B cell (primary cell): ENCODE data around the gene POLR2C. TPM values are rescaled to one million over a fixed set of nuclear protein-coding genes. Genes with fewer than 3 reads are reported as not detected.
A peak's percentile ranks its signal among the peaks of the same experiment; 100 is the strongest.

Experiments
- ATAC-seq: fragments of 200-7000 bp; cut with Tn5 transposase; one replicate; pipeline ENCODE4 v1.10.0; 2021; ENCODE audit warnings: low read depth, mild to moderate bottlenecking, moderate number of reproducible peaks, moderate library complexity
- CTCF ChIA-PET: fragments of 350-600 bp; sonication (Branson Sonifier 250); formaldehyde crosslinking; loops from one replicate; lab custom pipeline; 2021; ENCODE audit warnings: antibody characterized with exemption, inconsistent platforms; lab: Charles Lee
- POLR2A ChIA-PET: fragments of 350-600 bp; sonication (Branson Sonifier 250); formaldehyde crosslinking; loops from one replicate; lab custom pipeline; 2021; ENCODE audit warnings: antibody characterized with exemption; lab: Charles Lee
- DNase-seq: peaks from one replicate; pipeline ENCODE4 v3.0.0; 2013
- H2AFZ ChIP-seq: 2 replicates; pipeline ENCODE4 v1.6.1; 2012; ENCODE audit warnings: mild to moderate bottlenecking, low read depth, low read length; ENCODE audit not compliant: insufficient read depth, poor library complexity, severe bottlenecking
- H3K27ac ChIP-seq, 2 donors: 1 replicate in 1 of 2; 2 replicates in 1 of 2; pipeline ENCODE4 v1.5.1; 2012 to 2013; ENCODE audit warnings: low read length in 2 of 2, mild to moderate bottlenecking in 2 of 2, moderate library complexity in 1 of 2
- H3K27me3 ChIP-seq, 4 experiments: fragments of 200-600 bp in 1 of 4; sonication (generic) in 1 of 4; replicated peaks in 1 of 4; 1 replicate in 2 of 4; 2 replicates in 2 of 4; pipeline versions ENCODE4 v1.6.1 to v1.7.0; 2013 to 2016; ENCODE audit warnings: low read length in 3 of 4, mild to moderate bottlenecking in 2 of 4, mixed read lengths in 1 of 4, moderate library complexity in 1 of 4; ENCODE audit not compliant: insufficient read depth in 4 of 4, control insufficient read depth in 3 of 4; ENCODE audit errors: control extremely low read depth in 1 of 4
- H3K36me3 ChIP-seq, 2 experiments: replicated peaks in 1 of 2; 1 replicate in 1 of 2; 2 replicates in 1 of 2; pipeline versions ENCODE4 v1.6.1 to v1.7.1; 2013; ENCODE audit warnings: low read length in 1 of 2; ENCODE audit not compliant: insufficient read depth in 2 of 2, control insufficient read depth in 1 of 2; ENCODE audit errors: control extremely low read depth in 1 of 2, extremely low read depth in 1 of 2
- H3K4me1 ChIP-seq, 2 donors: fragments of 200-600 bp in 1 of 2; sonication (generic) in 1 of 2; 1 replicate in 1 of 2; 2 replicates in 1 of 2; pipeline versions ENCODE4 v1.5.1 to v1.6.1; 2013 to 2017; ENCODE audit warnings: low read length in 2 of 2; ENCODE audit not compliant: control insufficient read depth in 2 of 2, insufficient read depth in 2 of 2
- H3K4me2 ChIP-seq: replicated peaks from 2 replicates; pipeline ENCODE3; 2012; ENCODE audit warnings: mild to moderate bottlenecking, low read depth, low read length; ENCODE audit not compliant: poor library complexity, severe bottlenecking
- H3K4me3 ChIP-seq, 5 experiments: fragments of 200-600 bp in 1 of 5; sonication (generic) in 1 of 5; 1 replicate in 3 of 5; 2 replicates in 2 of 5; pipeline versions ENCODE4 v1.5.1 to v1.7.0; 2011 to 2016; ENCODE audit warnings: low read length in 4 of 5, mild to moderate bottlenecking in 4 of 5, low read depth in 2 of 5, control low read depth in 1 of 5, moderate library complexity in 1 of 5; ENCODE audit not compliant: insufficient read depth in 1 of 5; ENCODE audit errors: control extremely low read depth in 1 of 5, extremely low read depth in 1 of 5
- H3K79me2 ChIP-seq: fragments of 200-600 bp; sonication (generic); one replicate; pipeline ENCODE4 v1.6.0; 2016; ENCODE audit warnings: low read length; ENCODE audit not compliant: control insufficient read depth, insufficient read depth
- H3K9ac ChIP-seq: fragments of 200-600 bp; sonication (generic); 2 replicates; pipeline ENCODE4 v1.6.1; 2017; ENCODE audit warnings: mild to moderate bottlenecking, low read length, moderate library complexity
- H3K9me3 ChIP-seq, 3 donors: one replicate each; pipeline versions ENCODE4 v1.6.1 to v1.7.1; 2013; ENCODE audit warnings: low read length in 2 of 3; ENCODE audit not compliant: control insufficient read depth in 2 of 3, insufficient read depth in 1 of 3; ENCODE audit errors: control extremely low read depth in 1 of 3
- H4K20me1 ChIP-seq: 2 replicates; pipeline ENCODE4 v1.6.0; 2012; ENCODE audit warnings: mild to moderate bottlenecking, low read length; ENCODE audit not compliant: insufficient read depth, control insufficient read depth, poor library complexity, severe bottlenecking
- H3K27ac Mint-ChIP-seq: one replicate; pipeline ENCODE4 v1.8.0; 2021; ENCODE audit warnings: mixed read lengths
- H3K27me3 Mint-ChIP-seq: one replicate; pipeline ENCODE4 v1.8.0; 2021; ENCODE audit warnings: mixed read lengths
- H3K4me1 Mint-ChIP-seq: one replicate; pipeline ENCODE4 v1.8.0; 2021; ENCODE audit warnings: mixed read lengths
- H3K4me3 Mint-ChIP-seq: one replicate; pipeline ENCODE4 v1.8.0; 2021; ENCODE audit warnings: mixed read lengths
- H3K9me3 Mint-ChIP-seq: one replicate; pipeline ENCODE4 v1.8.0; 2022; ENCODE audit warnings: mixed read lengths; ENCODE audit not compliant: insufficient read depth
- EZH2 ChIP-seq: IDR thresholded peaks from 2 replicates; pipeline ENCODE4 v1.6.1; 2012; ENCODE audit warnings: borderline replicate concordance, low read depth, mild to moderate bottlenecking, moderate library complexity, low read length; ENCODE audit not compliant: insufficient read depth, poor library complexity, severe bottlenecking
- WGBS: methylation state at CpG from one replicate; pipeline ENCODE4 v1.1.5; 2013; ENCODE audit warnings: missing lambda C conversion rate; ENCODE audit not compliant: insufficient coverage; 5-methylcytosine and 5-hydroxymethylcytosine counted together
- intact Hi-C: fragments of 100-400 bp; cut with micrococcal nuclease; formaldehyde crosslinking; loops from one replicate; pipeline ENCODE4 v1.10.0; 2022
- polyA plus RNA-seq: library from polyadenylated mRNA; depleted of rRNA; stranded (reverse); fragments of >200 nt; gene quantifications from 2 replicates; pipeline ENCODE4 v1.2.3, GENCODE V29; 2012
- total RNA-seq, 2 donors: library from RNA; stranded (reverse); fragments of 120-200 nt in 1 of 2; gene quantifications; 1 replicate in 1 of 2; 2 replicates in 1 of 2; pipeline versions ENCODE4 v1.2.3 to v1.2.4, GENCODE V29; 2013 to 2022
- TF ChIP-seq, protein P1 (sequence below): fragments of 200-600 bp; IDR thresholded peaks from one replicate; pipeline ENCODE4 v1.8.0; 2022; ENCODE audit warnings: antibody characterized with exemption, mild to moderate bottlenecking

The POLR2C gene
- total and polyA plus RNA-seq, 2 donors (not counting 1 experiment from before 2014, with no cell fraction given): 57.8 to 70.1 TPM

DNA sequence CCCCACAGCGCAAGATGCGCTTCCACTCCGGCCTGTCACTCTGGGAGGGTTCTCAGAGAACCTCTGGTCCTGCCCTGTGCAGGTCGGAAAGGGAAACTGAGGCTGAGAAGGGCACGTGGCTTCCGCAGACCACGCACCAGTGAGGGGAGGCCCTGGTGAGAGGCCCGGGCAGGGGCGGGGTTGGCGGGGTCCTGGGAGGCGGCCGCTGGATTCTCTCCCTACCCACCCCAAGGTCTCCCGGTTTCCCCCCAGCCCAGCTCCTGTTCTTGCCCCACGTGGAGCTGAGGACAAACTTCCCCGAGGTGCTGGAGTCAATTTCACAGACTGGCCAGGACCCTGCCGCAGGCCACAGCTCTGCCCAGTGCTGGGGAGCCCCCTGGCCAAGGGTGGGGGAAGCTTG is 46.4 kb upstream of the POLR2C start:
- Histone ChIP-seq H2AFZ (peak overlapping the region; percentile 75), H3K27ac (no peak overlapping the region)
- H3K4me1 Mint-ChIP-seq: peaks cover 61% of the 10 kb centered on the region

DNA sequence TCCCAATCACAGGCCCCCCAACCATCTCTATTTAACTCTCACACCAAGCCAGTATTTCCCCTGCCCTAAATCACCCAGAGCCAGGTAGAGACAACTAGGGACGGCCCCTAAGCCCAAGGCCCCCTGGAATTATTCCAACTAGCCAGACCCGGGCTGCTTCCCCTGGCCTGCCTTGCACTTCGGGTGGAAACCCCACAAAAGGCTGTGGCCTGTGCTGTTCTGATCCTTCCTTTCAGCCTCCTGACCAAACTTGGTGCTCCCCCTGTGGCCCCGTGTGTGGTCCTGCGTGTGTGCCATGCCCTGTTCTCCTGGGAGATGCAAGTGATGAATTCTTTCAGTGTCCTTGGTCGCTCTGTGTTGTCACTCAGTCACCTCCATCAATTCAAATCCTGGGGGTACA is 43.0 kb upstream of the POLR2C start:
- Mint-ChIP-seq H3K27ac (no peak overlapping the region), H3K4me1 (peaks cover 34% of the 10 kb centered on the region), H3K4me3 (no peak overlapping the region), H3K27me3 (no peaks in the 10 kb centered on the region), H3K9me3 (no peaks in the 10 kb centered on the region)
- Histone ChIP-seq H3K27ac (no peak overlapping the region), H4K20me1 (no peaks in the 10 kb centered on the region), H3K79me2 (no peaks in the 10 kb centered on the region), H3K4me2 (no peak overlapping the region), H3K27me3 (no peaks in the 10 kb centered on the region), H2AFZ (peak overlapping the region; percentile 92), H3K4me3 (no peak overlapping the region), H3K36me3 (no peaks in the 10 kb centered on the region), H3K9me3 (no peaks in the 10 kb centered on the region), H3K4me1 (peaks cover 21 to 32% of the 10 kb centered on the region in 2 donors), H3K9ac (no peak overlapping the region)
- TF ChIP-seq, protein P1, sequence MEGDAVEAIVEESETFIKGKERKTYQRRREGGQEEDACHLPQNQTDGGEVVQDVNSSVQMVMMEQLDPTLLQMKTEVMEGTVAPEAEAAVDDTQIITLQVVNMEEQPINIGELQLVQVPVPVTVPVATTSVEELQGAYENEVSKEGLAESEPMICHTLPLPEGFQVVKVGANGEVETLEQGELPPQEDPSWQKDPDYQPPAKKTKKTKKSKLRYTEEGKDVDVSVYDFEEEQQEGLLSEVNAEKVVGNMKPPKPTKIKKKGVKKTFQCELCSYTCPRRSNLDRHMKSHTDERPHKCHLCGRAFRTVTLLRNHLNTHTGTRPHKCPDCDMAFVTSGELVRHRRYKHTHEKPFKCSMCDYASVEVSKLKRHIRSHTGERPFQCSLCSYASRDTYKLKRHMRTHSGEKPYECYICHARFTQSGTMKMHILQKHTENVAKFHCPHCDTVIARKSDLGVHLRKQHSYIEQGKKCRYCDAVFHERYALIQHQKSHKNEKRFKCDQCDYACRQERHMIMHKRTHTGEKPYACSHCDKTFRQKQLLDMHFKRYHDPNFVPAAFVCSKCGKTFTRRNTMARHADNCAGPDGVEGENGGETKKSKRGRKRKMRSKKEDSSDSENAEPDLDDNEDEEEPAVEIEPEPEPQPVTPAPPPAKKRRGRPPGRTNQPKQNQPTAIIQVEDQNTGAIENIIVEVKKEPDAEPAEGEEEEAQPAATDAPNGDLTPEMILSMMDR: no peak
- no peak for TF ChIP-seq EZH2
- ChIA-PET CTCF (interaction anchor here (0.6 to 10.1 kb wide), 18 partner anchors 10 to 268 kb away, joined by 3 to 364 read pairs (median 6); partner anchors contain the start of genes CCL17, CIAPIN1 and COQ9), POLR2A (no interaction called here)
- no peak for DNase-seq
- ATAC-seq: no peak
- intact Hi-C loops: loop anchor here (1.0 to 5.0 kb wide), 4 partner anchors 27 to 177 kb away; partner anchors contain the start of genes CCDC102A, CIAPIN1 and COQ9
- 86% methylated on average over 3 of the region's 6 CpGs for WGBS

More for the DNA sequence above, 46.4 kb upstream of the POLR2C start:
- DNase-seq (no peak), ATAC-seq (no peak)
- POLR2A ChIA-PET: interaction anchor here (0.6 to 2.0 kb wide), 5 partner anchors 47 to 116 kb away, joined by 3 to 11 read pairs (median 4); no protein-coding TSS in a partner anchor
- H3K9me3 ChIP-seq: peaks cover 0 to 10% (median 0%) of the 10 kb centered on the region in 3 donors
- Mint-ChIP-seq H3K27me3 (no peaks in the 10 kb centered on the region), H3K27ac (peak overlapping the region; percentile 53), H3K4me3 (peak overlapping the region; percentile 87), H3K9me3 (no peaks in the 10 kb centered on the region)
- H3K79me2 ChIP-seq: no peaks in the 10 kb centered on the region
- no peaks in the 10 kb centered on the region for H3K36me3 ChIP-seq
- H3K4me1 ChIP-seq: peaks cover 50 to 64% of the 10 kb centered on the region in 2 donors
- TF ChIP-seq, protein P1: no peak
- no peak for TF ChIP-seq EZH2
- 87% methylated on average over 16 of the region's 16 CpGs for WGBS
- peak overlapping the region; percentile 91 for H3K4me2 ChIP-seq
- intact Hi-C loops: loop anchor here (2.0 to 5.0 kb wide), 3 partner anchors 67 to 174 kb away; partner anchors contain the start of gene CCDC102A
- H3K4me3 ChIP-seq: no peak overlapping the region
- H3K9ac ChIP-seq: no peak overlapping the region
- CTCF ChIA-PET: interaction anchor here (0.8 to 10.1 kb wide), 21 partner anchors 12 to 265 kb away, joined by 3 to 364 read pairs (median 6); partner anchors contain the start of genes CCL17, CIAPIN1, COQ9 and PSME3IP1
- no peaks in the 10 kb centered on the region for H3K27me3 ChIP-seq
- H4K20me1 ChIP-seq: no peaks in the 10 kb centered on the region
